HL-60 (cell line): ENCODE measurements around the gene RPSA.
"Not testable (repeated sequence)": the region's sequence is repeated elsewhere in the genome, so short reads cannot be mapped to it uniquely, and the experiment has no call there.

ENCODE experiments used
- DNase-seq, 2 experiments: peaks; one replicate each; pipeline ENCODE4 v3.0.0-alpha.2; 2010 to 2020; ENCODE audit warnings: low read depth in 1 of 2, low spot score in 1 of 2
- H3K27ac ChIP-seq: fragments of 250-450 bp; sonication (Bioruptor Pico); replicated peaks from 2 replicates; pipeline ENCODE4 v1.5.1; 2020; ENCODE audit warnings: mild to moderate bottlenecking, moderate library complexity
- H3K27me3 ChIP-seq: fragments of 250-450 bp; sonication (Bioruptor Pico); 2 replicates; pipeline ENCODE4 v1.5.1; 2021; ENCODE audit warnings: mild to moderate bottlenecking, moderate library complexity; ENCODE audit not compliant: insufficient read depth, poor library complexity, severe bottlenecking
- H3K4me3 ChIP-seq: replicated peaks from 2 replicates; pipeline ENCODE4 v1.5.1; 2011; ENCODE audit warnings: mild to moderate bottlenecking, control low read depth, low read length; ENCODE audit not compliant: insufficient read depth
- CTCF ChIP-seq: IDR thresholded peaks from one replicate; pipeline ENCODE4 v1.5.1; 2011; ENCODE audit warnings: low read length, control low read depth, inconsistent platforms; ENCODE audit not compliant: insufficient read depth
- GABPA ChIP-seq: IDR thresholded peaks from 2 replicates; pipeline ENCODE4 v1.6.1; 2012; ENCODE audit warnings: low read depth
- POLR2AphosphoS5 ChIP-seq: IDR thresholded peaks from 2 replicates; pipeline ENCODE4 v1.6.1; 2012; ENCODE audit warnings: low read depth
- REST ChIP-seq: IDR thresholded peaks from 2 replicates; pipeline ENCODE4 v1.6.1; 2012; ENCODE audit warnings: low read depth; ENCODE audit not compliant: insufficient replicate concordance
- SPI1 ChIP-seq: IDR thresholded peaks from 2 replicates; pipeline ENCODE4 v1.6.1; 2012; ENCODE audit warnings: low read depth, mild to moderate bottlenecking, borderline replicate concordance

RPSA gene

GRCh38 chr3:39416998-39417397, 10.5 kb downstream of the RPSA start:
- not testable (repeated sequence) for H3K27me3 ChIP-seq, H3K4me3 ChIP-seq, DNase-seq, H3K27ac ChIP-seq

- not testable (repeated sequence) for H3K4me3 ChIP-seq, H3K27ac ChIP-seq, H3K27me3 ChIP-seq
- peak in 1 of 2 experiments; percentile 29 for DNase-seq
These were observed 12.2 kb downstream of the RPSA start for GRCh38 chr3:39418556-39419225.

GRCh38 chr3:39419742-39420315, 13.3 kb downstream of the RPSA start:
- TF ChIP-seq POLR2AphosphoS5 (no peak), REST (no peak), SPI1 (no peak), GABPA (no peak), CTCF (no peak)
- Histone ChIP-seq H3K27me3 (peaks cover 7% of the 10 kb centered on the region), H3K4me3 (no peak overlapping the region), H3K27ac (no peak overlapping the region)
- no peak for DNase-seq

- TF ChIP-seq POLR2AphosphoS5 = no peak
- no peak for TF ChIP-seq REST
- no peak for TF ChIP-seq GABPA
- TF ChIP-seq SPI1 = no peak
- no peak for TF ChIP-seq CTCF
These were observed 14.0 kb downstream of the RPSA start for GRCh38 chr3:39420543-39420942.

GRCh38 chr3:39423436-39423970, 17.0 kb downstream of the RPSA start:
- H3K27ac ChIP-seq = no peak overlapping the region
- TF ChIP-seq GABPA (no peak), REST (no peak), CTCF (no peak), POLR2AphosphoS5 (no peak), SPI1 (no peak)
- peaks cover 7% of the 10 kb centered on the region for H3K27me3 ChIP-seq
- no peak overlapping the region for H3K4me3 ChIP-seq
- DNase-seq = no peak

More at GRCh38 chr3:39420543-39420942, 14.0 kb downstream of the RPSA start:
- H3K27me3 ChIP-seq = peaks cover 7% of the 10 kb centered on the region
- no peak overlapping the region for H3K4me3 ChIP-seq
- H3K27ac ChIP-seq = no peak overlapping the region
- no peak for DNase-seq
